ENCODE measurements around the gene TVP23C.

Gene TVP23C

DNA sequence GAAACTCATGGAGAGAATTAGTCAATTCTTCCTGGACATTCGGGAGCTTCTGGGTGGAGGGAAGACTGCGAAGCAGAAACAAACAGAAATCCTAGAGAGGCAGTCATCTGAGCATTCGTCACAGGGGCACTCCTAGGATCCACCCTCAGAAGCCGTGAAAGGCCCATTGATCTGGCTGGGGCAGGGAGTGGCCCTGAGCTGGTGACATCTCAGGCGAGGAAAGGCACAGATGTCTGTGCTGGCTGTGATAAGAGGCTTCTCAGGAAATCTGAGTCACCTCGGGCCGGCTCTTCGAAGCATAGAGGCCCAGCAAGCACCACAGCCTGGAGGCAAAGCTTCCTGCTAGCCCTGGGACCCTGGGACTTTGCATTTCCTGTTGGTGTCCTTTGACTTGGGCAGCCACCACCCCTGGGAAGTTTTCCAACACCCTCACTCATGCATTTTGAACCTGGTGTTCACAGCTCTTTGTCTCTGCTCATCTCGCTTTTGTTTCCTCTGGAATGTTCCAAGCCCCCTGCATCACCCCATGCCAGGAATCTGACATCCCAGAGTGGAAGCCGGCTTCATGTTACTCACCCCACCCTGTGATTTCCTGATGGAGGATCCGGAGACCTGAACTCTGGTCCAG lies 72.5 kb downstream of the TVP23C start:
- no peak for TF ChIP-seq CTCF (IDR thresholded peaks at IDR 0.05; ENCODE audit: control insufficient read depth, insufficient read depth, low read depth, low read length, missing control alignments)
- H3K4me3 ChIP-seq (ENCODE audit: control insufficient read depth, low read depth, low read length): no peak overlapping the region
- no peak for DNase-seq (ENCODE audit: low read depth)

DNA sequence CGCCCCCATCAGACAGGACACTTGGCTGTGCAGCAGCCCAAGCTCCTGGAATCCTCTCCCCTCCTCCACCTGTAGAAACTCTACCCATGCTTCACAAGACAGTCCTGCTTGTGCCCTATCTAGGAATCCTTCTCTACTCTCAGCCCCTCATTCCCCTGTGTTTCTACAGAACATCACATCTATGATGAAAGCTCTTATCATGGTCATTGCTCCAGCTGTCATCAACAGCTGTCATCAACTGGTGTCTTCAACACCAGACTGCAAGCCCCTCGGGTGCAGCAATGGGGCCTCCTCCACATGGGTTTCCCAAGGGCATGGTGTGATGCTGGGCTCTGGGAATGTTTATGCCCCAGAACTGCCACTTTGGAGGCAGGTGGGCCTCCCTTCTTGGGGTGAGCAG lies 74.7 kb downstream of the TVP23C start:
- TF ChIP-seq CTCF (IDR thresholded peaks at IDR 0.05; ENCODE audit: control insufficient read depth, insufficient read depth, low read depth, low read length, missing control alignments): no peak
- no peak overlapping the region for H3K4me3 ChIP-seq (ENCODE audit: control insufficient read depth, low read depth, low read length)
- no peak for DNase-seq (ENCODE audit: low read depth)

DNA sequence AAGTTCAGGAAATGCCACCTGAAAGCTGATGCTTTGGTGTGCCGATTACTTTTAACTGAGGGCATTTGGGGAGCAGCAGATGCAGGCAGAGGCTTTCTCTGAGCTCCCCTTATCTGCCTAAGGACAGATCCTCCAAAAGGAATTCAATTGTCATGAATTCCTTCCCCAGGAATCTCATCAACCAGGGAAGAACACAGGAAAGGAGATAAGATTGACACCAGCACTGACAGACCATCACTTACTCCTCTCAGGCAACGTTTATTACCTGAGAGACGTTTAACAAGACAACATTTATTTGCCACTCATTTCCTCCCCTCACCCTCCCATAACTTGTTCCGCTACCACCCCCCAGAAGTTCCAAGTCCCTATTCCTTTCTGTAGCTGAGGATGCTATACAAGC lies 78.2 kb downstream of the TVP23C start:
- no peak for TF ChIP-seq CTCF (IDR thresholded peaks at IDR 0.05; ENCODE audit: control insufficient read depth, insufficient read depth, low read depth, low read length, missing control alignments)
- DNase-seq (ENCODE audit: low read depth): no peak
- no peak overlapping the region for H3K4me3 ChIP-seq (ENCODE audit: control insufficient read depth, low read depth, low read length)

DNA sequence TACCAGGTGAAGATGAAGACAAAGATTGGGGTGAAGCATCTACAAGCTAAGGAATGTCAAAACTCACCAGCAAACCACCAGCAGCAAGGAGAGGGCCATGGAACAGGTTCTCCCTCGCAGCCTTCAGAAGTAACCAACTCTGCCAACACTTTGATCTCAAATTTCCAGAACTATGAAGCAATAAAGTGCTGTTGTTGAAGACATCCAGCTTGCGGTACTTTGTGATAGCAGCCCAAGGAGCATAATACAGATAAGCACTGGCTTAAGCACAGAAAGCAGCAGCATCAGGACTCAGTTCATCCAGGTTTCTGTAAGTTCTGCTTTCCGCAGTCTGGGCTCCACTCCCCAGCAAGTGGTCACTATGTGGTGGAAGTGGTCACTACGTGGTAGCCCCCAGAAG lies 79.9 kb downstream of the TVP23C start:
- H3K4me3 ChIP-seq (ENCODE audit: control insufficient read depth, low read depth, low read length): no peak overlapping the region
- no peak for TF ChIP-seq CTCF (IDR thresholded peaks at IDR 0.05; ENCODE audit: control insufficient read depth, insufficient read depth, low read depth, low read length, missing control alignments)

GRCh38 chr17:15482476-15482875 lies 80.8 kb downstream of the TVP23C start:
- no peak for TF ChIP-seq CTCF (IDR thresholded peaks at IDR 0.05; ENCODE audit: control insufficient read depth, insufficient read depth, low read depth, low read length, missing control alignments)
- no peak for DNase-seq (ENCODE audit: low read depth)

More for the DNA sequence above, 79.9 kb downstream of the TVP23C start:
- no peak for DNase-seq (ENCODE audit: low read depth)

GRCh38 chr17:15481481-15481880 lies 81.8 kb downstream of the TVP23C start:
- no peak for TF ChIP-seq CTCF (IDR thresholded peaks at IDR 0.05; ENCODE audit: control insufficient read depth, insufficient read depth, low read depth, low read length, missing control alignments)
- no peak for DNase-seq (ENCODE audit: low read depth)
- H3K4me3 ChIP-seq (ENCODE audit: control insufficient read depth, low read depth, low read length): no peak overlapping the region

More at GRCh38 chr17:15482476-15482875, 80.8 kb downstream of the TVP23C start:
- no peak overlapping the region for H3K4me3 ChIP-seq (ENCODE audit: control insufficient read depth, low read depth, low read length)

Measured in AG09309 (cell line).